Adipocyte (in vitro differentiated cells): ENCODE results near the gene BCL11A.

Source experiments
- DNase-seq: peaks from one replicate; pipeline ENCODE4 v3.0.0-alpha.2; 2015; ENCODE audit warnings: low read depth
- H3K27me3 ChIP-seq: replicated peaks from 2 replicates; pipeline ENCODE4 v1.7.0; 2013; ENCODE audit warnings: mild to moderate bottlenecking, low read length, moderate library complexity; ENCODE audit not compliant: control insufficient read depth, insufficient read depth
- H3K36me3 ChIP-seq: 2 replicates; pipeline ENCODE4 v1.7.0; 2013; ENCODE audit warnings: low read length, mild to moderate bottlenecking, moderate library complexity; ENCODE audit not compliant: control insufficient read depth, insufficient read depth, severe bottlenecking
- H3K4me1 ChIP-seq: 2 replicates; pipeline ENCODE4 v1.7.0; 2013; ENCODE audit warnings: mild to moderate bottlenecking, low read length, moderate library complexity; ENCODE audit not compliant: control insufficient read depth, insufficient read depth
- H3K4me3 ChIP-seq: 2 replicates; pipeline ENCODE4 v1.7.0; 2013; ENCODE audit warnings: mild to moderate bottlenecking, low read length, moderate library complexity
- H3K9ac ChIP-seq: 2 replicates; pipeline ENCODE4 v1.7.0; 2013; ENCODE audit warnings: mild to moderate bottlenecking, low read length, moderate library complexity
- H3K9me3 ChIP-seq: 2 replicates; pipeline ENCODE4 v1.7.0; 2013; ENCODE audit warnings: mild to moderate bottlenecking, low read length, moderate library complexity; ENCODE audit not compliant: control insufficient read depth

The BCL11A gene

DNA sequence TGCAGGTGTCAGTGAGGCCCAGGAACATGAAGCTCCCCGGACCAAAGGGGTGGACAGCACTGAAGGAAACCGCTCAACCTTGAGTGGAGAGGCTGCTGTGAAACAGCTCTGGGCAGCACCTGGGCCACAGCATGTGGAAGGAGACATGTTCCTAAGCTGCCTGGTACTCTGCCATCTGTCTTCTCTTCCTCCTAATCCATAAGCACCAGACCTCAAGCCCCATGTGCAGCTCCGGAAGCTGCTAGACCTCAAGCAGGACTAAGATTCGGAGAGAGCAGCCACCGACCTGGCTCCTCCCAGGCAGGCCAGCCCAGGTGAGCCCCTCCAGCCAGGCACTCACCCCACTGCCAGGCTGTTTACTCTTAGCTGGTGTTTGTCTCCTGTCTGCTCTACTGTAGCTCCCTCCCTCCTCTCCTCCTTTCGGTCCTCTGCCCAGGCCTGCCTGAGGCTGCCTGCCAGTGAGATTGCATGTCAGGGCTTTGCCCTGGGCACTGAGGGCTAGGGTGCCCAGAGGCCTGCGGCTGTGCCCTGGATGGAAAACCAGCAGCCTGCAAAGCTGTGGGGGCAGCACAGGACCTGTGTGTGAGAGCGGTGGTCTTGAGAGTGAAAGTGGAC, 53.7 kb downstream of the BCL11A start:
- no peaks in the 10 kb centered on the region for H3K9me3 ChIP-seq
- H3K4me3 ChIP-seq = no peak overlapping the region
- no peak for DNase-seq
- H3K36me3 ChIP-seq = no peaks in the 10 kb centered on the region
- H3K27me3 ChIP-seq = peaks cover 13% of the 10 kb centered on the region
- H3K9ac ChIP-seq = no peak overlapping the region
- H3K4me1 ChIP-seq = no peaks in the 10 kb centered on the region

- Histone ChIP-seq H3K9ac (no peak overlapping the region), H3K9me3 (no peaks in the 10 kb centered on the region), H3K4me1 (no peaks in the 10 kb centered on the region), H3K27me3 (peaks cover 9% of the 10 kb centered on the region), H3K36me3 (no peaks in the 10 kb centered on the region), H3K4me3 (no peak overlapping the region)
- no peak for DNase-seq
Observed at GRCh38 chr2:60498816-60499429, 54.5 kb downstream of the BCL11A start.

GRCh38 chr2:60498127-60498815, 55.2 kb downstream of the BCL11A start:
- Histone ChIP-seq H3K4me1 (no peaks in the 10 kb centered on the region), H3K36me3 (no peaks in the 10 kb centered on the region), H3K9me3 (no peaks in the 10 kb centered on the region), H3K9ac (no peak overlapping the region), H3K4me3 (no peak overlapping the region), H3K27me3 (peaks cover 9% of the 10 kb centered on the region)
- DNase-seq = no peak

DNA sequence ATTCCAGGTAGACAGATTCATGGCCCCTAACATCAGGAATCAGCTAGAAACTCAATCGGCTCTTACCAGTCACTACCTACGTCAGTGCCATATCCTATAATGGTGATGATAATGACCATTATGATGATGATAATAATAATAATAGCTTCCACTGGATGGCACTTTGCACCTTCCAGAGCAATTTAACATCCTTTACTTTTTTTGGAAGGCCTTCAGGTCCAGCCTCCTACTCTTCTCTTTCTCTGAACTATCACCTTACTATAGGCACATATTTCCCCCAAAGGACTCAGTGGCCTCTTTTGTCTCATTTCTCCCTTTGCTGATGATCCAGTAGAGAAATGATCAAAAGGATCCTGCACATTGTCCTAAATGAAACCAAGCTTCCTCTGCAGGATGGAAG, 56.0 kb downstream of the BCL11A start:
- no peaks in the 10 kb centered on the region for H3K4me1 ChIP-seq
- H3K9ac ChIP-seq = no peak overlapping the region
- H3K9me3 ChIP-seq = no peaks in the 10 kb centered on the region
- H3K27me3 ChIP-seq = peaks cover 9% of the 10 kb centered on the region
- DNase-seq = no peak
- H3K36me3 ChIP-seq = no peaks in the 10 kb centered on the region
- no peak overlapping the region for H3K4me3 ChIP-seq

- DNase-seq = no peak
- Histone ChIP-seq H3K36me3 (no peaks in the 10 kb centered on the region), H3K9me3 (no peaks in the 10 kb centered on the region), H3K27me3 (peaks cover 9% of the 10 kb centered on the region), H3K9ac (no peak overlapping the region), H3K4me3 (no peak overlapping the region), H3K4me1 (no peaks in the 10 kb centered on the region)
Observed at GRCh38 chr2:60496956-60497355, 56.5 kb downstream of the BCL11A start.

DNA sequence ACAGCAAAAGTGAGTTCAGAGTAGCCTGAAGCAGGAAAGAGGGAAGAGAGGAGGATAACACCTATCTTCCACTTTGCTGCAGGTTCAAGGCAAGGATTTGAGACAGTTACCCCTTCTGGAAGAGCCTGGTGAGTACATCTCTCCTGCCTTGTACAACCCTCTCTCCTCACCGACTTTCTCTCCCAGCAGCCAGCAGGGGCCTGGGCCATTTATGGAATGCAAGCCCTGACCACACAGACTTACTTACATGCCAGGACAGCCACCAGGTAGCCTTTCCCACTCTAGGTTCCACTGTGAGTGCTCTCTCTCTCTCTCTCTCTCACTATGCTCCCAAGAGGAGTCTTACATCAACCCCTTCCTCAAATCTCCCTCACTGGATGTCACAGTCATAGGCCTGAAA, 57.0 kb downstream of the BCL11A start:
- no peak overlapping the region for H3K4me3 ChIP-seq
- H3K9me3 ChIP-seq = no peaks in the 10 kb centered on the region
- DNase-seq = no peak
- no peaks in the 10 kb centered on the region for H3K36me3 ChIP-seq
- H3K27me3 ChIP-seq = peaks cover 7% of the 10 kb centered on the region
- H3K4me1 ChIP-seq = no peaks in the 10 kb centered on the region
- H3K9ac ChIP-seq = no peak overlapping the region

DNA sequence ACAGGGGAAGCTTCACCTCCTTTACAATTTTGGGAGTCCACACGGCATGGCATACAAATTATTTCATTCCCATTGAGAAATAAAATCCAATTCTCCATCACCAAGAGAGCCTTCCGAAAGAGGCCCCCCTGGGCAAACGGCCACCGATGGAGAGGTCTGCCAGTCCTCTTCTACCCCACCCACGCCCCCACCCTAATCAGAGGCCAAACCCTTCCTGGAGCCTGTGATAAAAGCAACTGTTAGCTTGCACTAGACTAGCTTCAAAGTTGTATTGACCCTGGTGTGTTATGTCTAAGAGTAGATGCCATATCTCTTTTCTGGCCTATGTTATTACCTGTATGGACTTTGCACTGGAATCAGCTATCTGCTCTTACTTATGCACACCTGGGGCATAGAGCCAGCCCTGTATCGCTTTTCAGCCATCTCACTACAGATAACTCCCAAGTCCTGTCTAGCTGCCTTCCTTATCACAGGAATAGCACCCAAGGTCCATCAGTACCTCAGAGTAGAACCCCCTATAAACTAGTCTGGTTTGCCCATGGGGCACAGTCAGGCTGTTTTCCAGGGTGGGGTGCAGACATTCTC, 58.3 kb downstream of the BCL11A start:
- Histone ChIP-seq H3K9me3 (no peaks in the 10 kb centered on the region), H3K36me3 (no peaks in the 10 kb centered on the region), H3K27me3 (no peaks in the 10 kb centered on the region), H3K9ac (no peak overlapping the region), H3K4me1 (no peaks in the 10 kb centered on the region), H3K4me3 (no peak overlapping the region)
- no peak for DNase-seq

DNA sequence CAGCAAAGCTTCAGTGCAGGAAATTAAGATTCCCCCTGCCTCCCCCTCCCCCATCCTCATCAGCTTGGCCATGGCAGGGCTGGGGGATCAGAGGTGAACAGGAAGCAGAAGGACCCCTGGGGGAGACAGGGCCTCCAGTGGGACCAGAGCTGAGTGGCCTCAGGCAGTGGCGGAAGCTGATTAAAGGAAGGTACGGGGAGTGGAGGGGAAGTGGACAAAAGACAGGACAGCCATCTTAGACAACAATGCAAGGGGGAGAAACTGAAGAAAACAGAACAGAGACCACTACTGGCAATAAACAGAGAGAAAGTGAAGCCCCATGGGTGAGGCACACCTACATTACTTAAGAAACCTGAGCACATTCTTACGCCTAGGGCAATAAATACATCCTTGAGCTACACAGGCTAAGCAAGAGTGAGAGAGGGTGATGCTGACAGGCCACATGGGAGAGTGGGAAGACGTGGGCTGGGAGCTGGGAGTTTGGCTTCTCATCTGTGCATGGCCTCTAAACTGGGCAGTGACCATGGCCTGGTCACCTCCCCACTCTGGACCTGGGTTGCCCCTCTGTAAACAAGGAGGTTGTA, 59.6 kb downstream of the BCL11A start:
- H3K36me3 ChIP-seq = no peaks in the 10 kb centered on the region
- no peaks in the 10 kb centered on the region for H3K27me3 ChIP-seq
- no peaks in the 10 kb centered on the region for H3K4me1 ChIP-seq
- DNase-seq = no peak
- H3K9me3 ChIP-seq = no peaks in the 10 kb centered on the region
- H3K4me3 ChIP-seq = no peak overlapping the region
- H3K9ac ChIP-seq = no peak overlapping the region

DNA sequence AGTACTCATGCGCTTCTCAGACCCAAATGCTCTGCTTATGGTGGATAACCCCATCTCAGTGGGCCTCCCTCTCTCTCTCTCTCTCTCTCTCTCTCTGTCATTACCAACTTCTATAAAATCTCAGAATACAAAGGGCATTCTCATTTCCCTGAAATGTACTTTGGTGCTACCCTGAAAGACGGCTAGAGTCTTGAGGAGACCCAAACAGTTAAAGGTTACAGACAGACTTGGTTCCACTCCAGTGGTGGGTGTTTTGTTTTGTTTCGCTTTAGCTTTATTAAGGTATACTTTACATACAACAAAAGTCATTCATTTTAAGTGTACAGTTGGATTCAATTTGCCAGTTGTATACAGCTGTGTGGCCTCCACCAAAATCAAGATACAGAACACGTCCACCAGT, 60.9 kb downstream of the BCL11A start:
- Histone ChIP-seq H3K9ac (no peak overlapping the region), H3K9me3 (no peaks in the 10 kb centered on the region), H3K27me3 (no peaks in the 10 kb centered on the region), H3K36me3 (no peaks in the 10 kb centered on the region), H3K4me1 (no peaks in the 10 kb centered on the region), H3K4me3 (no peak overlapping the region)
- no peak for DNase-seq

GRCh38 chr2:60490848-60491247, 62.6 kb downstream of the BCL11A start:
- no peaks in the 10 kb centered on the region for H3K36me3 ChIP-seq
- no peaks in the 10 kb centered on the region for H3K9me3 ChIP-seq
- no peak overlapping the region for H3K9ac ChIP-seq
- H3K4me3 ChIP-seq = no peak overlapping the region
- no peak for DNase-seq
- no peaks in the 10 kb centered on the region for H3K27me3 ChIP-seq
- H3K4me1 ChIP-seq = no peaks in the 10 kb centered on the region

DNA sequence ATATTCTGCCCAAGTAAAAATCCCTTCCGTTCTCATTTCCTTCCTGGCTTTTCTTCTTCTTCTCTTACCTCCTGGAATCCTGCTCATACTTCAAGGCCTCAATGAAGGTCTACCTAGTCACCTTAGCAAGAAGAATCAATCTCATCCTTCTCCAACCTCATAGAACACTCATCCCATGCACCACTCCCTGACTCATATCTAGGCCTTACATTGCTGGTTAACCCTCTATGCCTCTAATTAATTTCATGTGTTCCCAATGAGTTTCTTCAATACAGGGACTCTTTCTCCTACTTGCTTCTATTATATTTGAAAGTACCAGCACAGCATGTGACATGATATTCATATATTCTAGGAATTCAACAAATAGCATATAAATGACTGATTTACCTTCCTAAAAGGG, 63.0 kb downstream of the BCL11A start:
- H3K4me3 ChIP-seq = no peak overlapping the region
- H3K4me1 ChIP-seq = no peaks in the 10 kb centered on the region
- no peak for DNase-seq
- no peak overlapping the region for H3K9ac ChIP-seq
- H3K9me3 ChIP-seq = no peaks in the 10 kb centered on the region
- no peaks in the 10 kb centered on the region for H3K36me3 ChIP-seq
- no peaks in the 10 kb centered on the region for H3K27me3 ChIP-seq
